HepG2 (cell line): ENCODE measurements around the gene SAP130. TPM values are rescaled to one million over a fixed set of nuclear protein-coding genes. Genes with fewer than 3 reads are reported as not detected.

Experiments
- ATAC-seq: fragments of 200-7000 bp; cut with Tn5 transposase; 3 replicates; pipeline ENCODE4 v1.9.1; 2020; ENCODE audit warnings: mild to moderate bottlenecking, moderate library complexity
- BruUV-seq: library from RNA; stranded (reverse); fragments of 400-500 nt; replicated peaks from 2 replicates; lab custom pipeline; 2021; lab: Mats Ljungman, UMichigan
- CTCF ChIA-PET: fragments of 300-600 bp; formaldehyde crosslinking; extraction: SDS; loops from one replicate; lab custom pipeline; 2021; ENCODE audit warnings: low total read pairs, inconsistent platforms, low intra/inter-chr PET ratio; lab: Yijun Ruan, JAX
- POLR2A ChIA-PET: fragments of 350-600 bp; sonication (Branson Sonifier 250); formaldehyde crosslinking; loops from one replicate; lab custom pipeline; 2020; ENCODE audit warnings: antibody characterized with exemption, inconsistent platforms; lab: Yijun Ruan, JAX
- DNase-seq: peaks from one replicate; pipeline ENCODE4 v3.0.0-alpha.2; 2015; ENCODE audit warnings: low spot score
- FAIRE-seq: peaks from 3 replicates; lab custom pipeline; 2011; peaks lifted over from hg19 to GRCh38; lab: Jason Lieb, UNC
- H2AFZ ChIP-seq: one replicate; pipeline ENCODE4 v1.6.1; 2011; ENCODE audit warnings: low read length, inconsistent platforms
- H3K27ac ChIP-seq: fragments of 300-600 bp; 3 replicates; pipeline ENCODE4 v1.8.0; 2011; ENCODE audit warnings: mixed run types, mild to moderate bottlenecking, mixed read lengths, low read length, inconsistent platforms; ENCODE audit not compliant: insufficient read depth; ENCODE audit errors: extremely low read length
- H3K27me3 ChIP-seq, 2 experiments: fragments of 200-600 bp in 1 of 2; 2 replicates in 1 of 2; 3 replicates in 1 of 2; pipeline versions ENCODE4 v1.6.0 to v1.8.0; 2011; ENCODE audit warnings: low read length in 2 of 2, mild to moderate bottlenecking in 2 of 2, moderate library complexity in 2 of 2, inconsistent platforms in 1 of 2; ENCODE audit not compliant: insufficient read depth in 2 of 2, control insufficient read depth in 1 of 2
- H3K36me3 ChIP-seq, 2 experiments: fragments of 200-600 bp in 1 of 2; replicated peaks in 1 of 2; 2 replicates in 1 of 2; 3 replicates in 1 of 2; pipeline versions ENCODE4 v1.5.1 to v1.8.0; 2011; ENCODE audit warnings: low read length in 2 of 2, inconsistent platforms in 1 of 2; ENCODE audit not compliant: insufficient read depth in 2 of 2, control insufficient read depth in 1 of 2
- H3K4me1 ChIP-seq: 2 replicates; pipeline ENCODE4 v1.5.1; 2012; ENCODE audit warnings: low read length, inconsistent platforms; ENCODE audit not compliant: insufficient read depth
- H3K4me2 ChIP-seq: 2 replicates; pipeline ENCODE4 v1.6.0; 2011; ENCODE audit warnings: low read depth, low read length, inconsistent platforms
- H3K4me3 ChIP-seq, 3 experiments: fragments of 200-600 bp in 1 of 3; sonication (generic), shearing (Covaris generic) in 1 of 3; replicated peaks in 1 of 3; 2 replicates each; pipeline ENCODE4 v1.5.1; 2011 to 2016; ENCODE audit warnings: low read length in 3 of 3, inconsistent platforms in 2 of 3, low read depth in 2 of 3, mild to moderate bottlenecking in 2 of 3, control low read depth in 1 of 3, mixed read lengths in 1 of 3; ENCODE audit not compliant: insufficient read depth in 1 of 3
- H3K79me2 ChIP-seq: one replicate; pipeline ENCODE4 v1.6.1; 2011; ENCODE audit warnings: low read length, inconsistent platforms; ENCODE audit not compliant: insufficient read depth
- H3K9ac ChIP-seq: 2 replicates; pipeline ENCODE4 v1.6.0; 2011; ENCODE audit warnings: mild to moderate bottlenecking, low read depth, low read length, inconsistent platforms; ENCODE audit not compliant: insufficient read depth
- H3K9me3 ChIP-seq: 2 replicates; pipeline ENCODE4 v1.5.1; 2012; ENCODE audit warnings: mild to moderate bottlenecking, low read length
- H4K20me1 ChIP-seq: 2 replicates; pipeline ENCODE4 v1.6.0; 2011; ENCODE audit warnings: inconsistent platforms, mild to moderate bottlenecking, low read length, moderate library complexity; ENCODE audit not compliant: insufficient read depth
- KDM4B ChIP-seq: sonication (generic); formaldehyde crosslinking; IDR thresholded peaks from 2 replicates; pipeline ENCODE4 v1.4.0; 2020; ENCODE audit warnings: missing genetic modification reagents
- RXRA ChIP-seq: sonication (generic); formaldehyde crosslinking; IDR thresholded peaks from 2 replicates; pipeline ENCODE4 v1.5.1; 2020; ENCODE audit warnings: missing genetic modification reagents
- ZNF121 ChIP-seq: sonication (generic); formaldehyde crosslinking; IDR thresholded peaks from 2 replicates; pipeline ENCODE4 v1.5.0; 2020; ENCODE audit warnings: mild to moderate bottlenecking, missing genetic modification reagents
- ZNF496 ChIP-seq: sonication (generic); formaldehyde crosslinking; IDR thresholded peaks from 2 replicates; pipeline ENCODE4 v1.8.1; 2023; ENCODE audit warnings: mild to moderate bottlenecking, moderate library complexity, missing genetic modification reagents; ENCODE audit not compliant: insufficient replicate concordance
- ZNF552 ChIP-seq: sonication (generic); formaldehyde crosslinking; IDR thresholded peaks from 2 replicates; pipeline ENCODE4 v1.9.0; 2022; ENCODE audit warnings: missing genetic modification reagents, mild to moderate bottlenecking, borderline replicate concordance
- ZNF678 ChIP-seq: sonication (generic); formaldehyde crosslinking; IDR thresholded peaks from 2 replicates; pipeline ENCODE4 v1.4.0; 2020; ENCODE audit warnings: mild to moderate bottlenecking, missing genetic modification reagents
- WGBS: methylation state at CpG from one replicate; pipeline ENCODE4 v1.1.6; 2017; ENCODE audit warnings: low lambda C conversion rate; 5-methylcytosine and 5-hydroxymethylcytosine counted together
- in situ Hi-C: cut with HindIII; loops from 2 replicates; pipeline ENCODE4 v1.10.0; 2017; ENCODE audit warnings: low pct_unique_long_range_greater_than_20kb; ENCODE audit not compliant: extremely low pct_ligation_motif_present
- intact Hi-C: fragments of 100-400 bp; cut with micrococcal nuclease; formaldehyde crosslinking; loops from one replicate; pipeline ENCODE4 v1.10.0; 2022; ENCODE audit not compliant: unreplicated experiment
- polyA plus RNA-seq, 8 experiments: library from polyadenylated mRNA; depleted of rRNA in 3 of 8; stranded (reverse) in 7 of 8; unstranded in 1 of 8; fragments of >200 nt; fragmentation: Illumina TruSeq in 4 of 8; extraction: Trizol in 4 of 8; gene quantifications; 2 replicates each; pipeline versions ENCODE4 v1.2.1 to v1.2.3, GENCODE V29; 2011 to 2016; ENCODE audit warnings: low read depth in 4 of 8, missing spikeins in 1 of 8, mixed read lengths in 1 of 8; ENCODE audit not compliant: insufficient read depth in 1 of 8
- total RNA-seq, 5 experiments: library from RNA; depleted of rRNA; stranded (reverse); fragments of >200 nt; fragmentation: Illumina TruSeq; extraction: Trizol; gene quantifications; 2 replicates each; pipeline ENCODE4 v1.2.3, GENCODE V29; 2016; ENCODE audit warnings: low read depth in 1 of 5
- TF ChIP-seq, protein P1 (sequence below): sonication (generic); formaldehyde crosslinking; IDR thresholded peaks from 2 replicates; pipeline ENCODE4 v1.4.0; 2020; ENCODE audit warnings: mild to moderate bottlenecking, low read depth, missing genetic modification reagents
- TF ChIP-seq, protein P2 (sequence below): sonication (generic); formaldehyde crosslinking; IDR thresholded peaks from 2 replicates; pipeline ENCODE4 v1.8.0; 2022; ENCODE audit warnings: mild to moderate bottlenecking, missing genetic modification reagents, moderate library complexity
- TF ChIP-seq, protein P3 (sequence below): sonication (generic); formaldehyde crosslinking; conservative IDR thresholded peaks from 2 replicates; pipeline ENCODE4 v1.8.0; 2022; ENCODE audit warnings: missing genetic modification reagents
- TF ChIP-seq, protein P4 (sequence below): sonication (generic); formaldehyde crosslinking; IDR thresholded peaks from 2 replicates; pipeline ENCODE4 v1.5.1; 2020; ENCODE audit warnings: missing genetic modification reagents, mild to moderate bottlenecking, borderline replicate concordance
- TF ChIP-seq, protein P5 (sequence below): sonication (generic); formaldehyde crosslinking; IDR thresholded peaks from 2 replicates; pipeline ENCODE4 v1.4.0; 2020; ENCODE audit warnings: mild to moderate bottlenecking, missing genetic modification reagents

The SAP130 gene
- total and polyA plus RNA-seq, 2 of the 13 experiments (the other 11 are each of a cell fraction or from before 2014, with no cell fraction given) = 11.1 to 18.6 TPM

DNA sequence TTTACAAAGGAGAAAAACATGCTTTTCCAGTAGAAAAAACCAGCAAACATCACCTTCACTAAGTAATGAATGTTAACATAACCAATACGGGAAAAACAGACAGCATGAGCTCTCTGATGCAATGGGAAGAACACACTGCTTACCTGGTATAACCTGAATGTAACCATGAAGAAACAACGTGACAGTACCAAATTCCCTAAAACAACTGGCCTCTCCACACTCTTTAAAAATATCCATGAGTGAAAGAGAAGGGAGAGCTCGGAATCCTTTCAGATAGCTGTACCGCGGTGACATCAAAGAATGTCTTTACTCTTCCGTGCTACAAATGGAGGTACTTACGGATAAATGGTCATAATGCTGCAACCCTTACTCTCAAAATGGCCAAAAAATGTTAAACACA is 32.1 kb downstream of the SAP130 start (continued):
- TF ChIP-seq, protein P1, sequence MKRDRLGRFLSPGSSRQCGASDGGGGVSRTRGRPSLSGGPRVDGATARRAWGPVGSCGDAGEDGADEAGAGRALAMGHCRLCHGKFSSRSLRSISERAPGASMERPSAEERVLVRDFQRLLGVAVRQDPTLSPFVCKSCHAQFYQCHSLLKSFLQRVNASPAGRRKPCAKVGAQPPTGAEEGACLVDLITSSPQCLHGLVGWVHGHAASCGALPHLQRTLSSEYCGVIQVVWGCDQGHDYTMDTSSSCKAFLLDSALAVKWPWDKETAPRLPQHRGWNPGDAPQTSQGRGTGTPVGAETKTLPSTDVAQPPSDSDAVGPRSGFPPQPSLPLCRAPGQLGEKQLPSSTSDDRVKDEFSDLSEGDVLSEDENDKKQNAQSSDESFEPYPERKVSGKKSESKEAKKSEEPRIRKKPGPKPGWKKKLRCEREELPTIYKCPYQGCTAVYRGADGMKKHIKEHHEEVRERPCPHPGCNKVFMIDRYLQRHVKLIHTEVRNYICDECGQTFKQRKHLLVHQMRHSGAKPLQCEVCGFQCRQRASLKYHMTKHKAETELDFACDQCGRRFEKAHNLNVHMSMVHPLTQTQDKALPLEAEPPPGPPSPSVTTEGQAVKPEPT = no peak
- TF ChIP-seq ZNF552 (CRISPR knock-in tag) (no peak), ZNF678 (CRISPR knock-in tag) (no peak), RXRA (no peak), KDM4B (CRISPR knock-in tag) (no peak)
- TF ChIP-seq, protein P2, sequence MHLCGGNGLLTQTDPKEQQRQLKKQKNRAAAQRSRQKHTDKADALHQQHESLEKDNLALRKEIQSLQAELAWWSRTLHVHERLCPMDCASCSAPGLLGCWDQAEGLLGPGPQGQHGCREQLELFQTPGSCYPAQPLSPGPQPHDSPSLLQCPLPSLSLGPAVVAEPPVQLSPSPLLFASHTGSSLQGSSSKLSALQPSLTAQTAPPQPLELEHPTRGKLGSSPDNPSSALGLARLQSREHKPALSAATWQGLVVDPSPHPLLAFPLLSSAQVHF (CRISPR knock-in tag) = no peak
- TF ChIP-seq, protein P3, sequence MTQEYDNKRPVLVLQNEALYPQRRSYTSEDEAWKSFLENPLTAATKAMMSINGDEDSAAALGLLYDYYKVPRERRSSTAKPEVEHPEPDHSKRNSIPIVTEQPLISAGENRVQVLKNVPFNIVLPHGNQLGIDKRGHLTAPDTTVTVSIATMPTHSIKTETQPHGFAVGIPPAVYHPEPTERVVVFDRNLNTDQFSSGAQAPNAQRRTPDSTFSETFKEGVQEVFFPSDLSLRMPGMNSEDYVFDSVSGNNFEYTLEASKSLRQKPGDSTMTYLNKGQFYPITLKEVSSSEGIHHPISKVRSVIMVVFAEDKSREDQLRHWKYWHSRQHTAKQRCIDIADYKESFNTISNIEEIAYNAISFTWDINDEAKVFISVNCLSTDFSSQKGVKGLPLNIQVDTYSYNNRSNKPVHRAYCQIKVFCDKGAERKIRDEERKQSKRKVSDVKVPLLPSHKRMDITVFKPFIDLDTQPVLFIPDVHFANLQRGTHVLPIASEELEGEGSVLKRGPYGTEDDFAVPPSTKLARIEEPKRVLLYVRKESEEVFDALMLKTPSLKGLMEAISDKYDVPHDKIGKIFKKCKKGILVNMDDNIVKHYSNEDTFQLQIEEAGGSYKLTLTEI (CRISPR knock-in tag) = no peak
- TF ChIP-seq, all 625 proteins: peak for 0

DNA sequence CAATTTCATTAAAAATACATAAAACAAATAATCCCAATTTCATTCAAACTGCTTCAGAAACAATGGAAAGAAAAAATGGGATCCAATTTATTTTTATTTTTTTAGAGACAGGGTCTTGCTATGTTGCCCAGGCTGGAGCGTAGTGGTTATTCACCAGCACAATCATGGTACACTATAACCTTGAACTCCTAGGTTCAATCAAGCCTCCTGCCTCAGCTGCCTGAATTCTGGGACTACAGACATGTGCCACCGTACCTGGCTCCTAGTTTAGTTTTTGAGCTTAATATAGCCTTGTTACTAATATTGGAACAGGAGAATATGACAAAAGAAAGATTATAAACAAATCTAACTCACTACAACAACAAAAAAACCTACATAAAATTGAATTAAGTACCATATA is 34.2 kb downstream of the SAP130 start:
- TF ChIP-seq ZNF121 (peak; percentile 72), ZNF496 (CRISPR knock-in tag) (no peak)
- TF ChIP-seq, protein P4, sequence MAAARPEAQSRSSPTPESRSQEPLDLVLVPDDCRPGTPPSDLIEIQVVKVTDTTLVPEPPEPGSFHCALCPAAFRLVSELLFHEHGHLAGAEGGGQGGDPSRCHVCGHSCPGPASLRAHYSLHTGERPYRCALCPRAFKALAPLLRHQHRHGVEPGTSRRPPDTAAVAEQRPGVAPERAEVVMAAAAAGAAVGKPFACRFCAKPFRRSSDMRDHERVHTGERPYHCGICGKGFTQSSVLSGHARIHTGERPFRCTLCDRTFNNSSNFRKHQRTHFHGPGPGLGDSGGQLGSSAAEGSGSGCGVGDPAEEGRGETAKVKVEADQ (CRISPR knock-in tag) = no peak
- TF ChIP-seq, protein P5, sequence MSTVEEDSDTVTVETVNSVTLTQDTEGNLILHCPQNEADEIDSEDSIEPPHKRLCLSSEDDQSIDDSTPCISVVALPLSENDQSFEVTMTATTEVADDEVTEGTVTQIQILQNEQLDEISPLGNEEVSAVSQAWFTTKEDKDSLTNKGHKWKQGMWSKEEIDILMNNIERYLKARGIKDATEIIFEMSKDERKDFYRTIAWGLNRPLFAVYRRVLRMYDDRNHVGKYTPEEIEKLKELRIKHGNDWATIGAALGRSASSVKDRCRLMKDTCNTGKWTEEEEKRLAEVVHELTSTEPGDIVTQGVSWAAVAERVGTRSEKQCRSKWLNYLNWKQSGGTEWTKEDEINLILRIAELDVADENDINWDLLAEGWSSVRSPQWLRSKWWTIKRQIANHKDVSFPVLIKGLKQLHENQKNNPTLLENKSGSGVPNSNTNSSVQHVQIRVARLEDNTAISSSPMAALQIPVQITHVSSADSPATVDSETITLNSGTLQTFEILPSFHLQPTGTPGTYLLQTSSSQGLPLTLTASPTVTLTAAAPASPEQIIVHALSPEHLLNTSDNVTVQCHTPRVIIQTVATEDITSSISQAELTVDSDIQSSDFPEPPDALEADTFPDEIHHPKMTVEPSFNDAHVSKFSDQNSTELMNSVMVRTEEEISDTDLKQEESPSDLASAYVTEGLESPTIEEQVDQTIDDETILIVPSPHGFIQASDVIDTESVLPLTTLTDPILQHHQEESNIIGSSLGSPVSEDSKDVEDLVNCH (CRISPR knock-in tag) = no peak
- ATAC-seq (no peak), DNase-seq (no peak), FAIRE-seq (no peak)
- intact Hi-C loops (no loop called here), in situ Hi-C loops (no loop called here)
- no TSS peak for BruUV-seq
- Histone ChIP-seq H3K79me2 (no peaks in the 10 kb centered on the region), H3K9ac (no peak overlapping the region), H3K4me2 (no peak overlapping the region), H3K27me3 (no peaks in the 10 kb centered on the region), H4K20me1 (no peaks in the 10 kb centered on the region), H3K27ac (no peak overlapping the region), H3K4me3 (no peak overlapping the region), H3K36me3 (peaks cover 34 to 75% of the 10 kb centered on the region in 2 experiments), H3K4me1 (peaks cover 10% of the 10 kb centered on the region), H2AFZ (no peak overlapping the region), H3K9me3 (no peaks in the 10 kb centered on the region)
- CTCF ChIA-PET = no interaction called here
- WGBS = 91% methylated on average over 2 of the region's 2 CpGs
- POLR2A ChIA-PET = no interaction called here
